Measurements from ENCODE around the gene DPEP1. TPM values are rescaled to one million over a fixed set of nuclear protein-coding genes. Genes with fewer than 3 reads are reported as not detected.
"Not testable (repeated sequence)": the region's sequence is repeated elsewhere in the genome, so short reads cannot be mapped to it uniquely, and the experiment has no call there.

The DPEP1 gene
- total RNA-seq, 1 donor from 2014 or later, result 3.9 TPM

DNA sequence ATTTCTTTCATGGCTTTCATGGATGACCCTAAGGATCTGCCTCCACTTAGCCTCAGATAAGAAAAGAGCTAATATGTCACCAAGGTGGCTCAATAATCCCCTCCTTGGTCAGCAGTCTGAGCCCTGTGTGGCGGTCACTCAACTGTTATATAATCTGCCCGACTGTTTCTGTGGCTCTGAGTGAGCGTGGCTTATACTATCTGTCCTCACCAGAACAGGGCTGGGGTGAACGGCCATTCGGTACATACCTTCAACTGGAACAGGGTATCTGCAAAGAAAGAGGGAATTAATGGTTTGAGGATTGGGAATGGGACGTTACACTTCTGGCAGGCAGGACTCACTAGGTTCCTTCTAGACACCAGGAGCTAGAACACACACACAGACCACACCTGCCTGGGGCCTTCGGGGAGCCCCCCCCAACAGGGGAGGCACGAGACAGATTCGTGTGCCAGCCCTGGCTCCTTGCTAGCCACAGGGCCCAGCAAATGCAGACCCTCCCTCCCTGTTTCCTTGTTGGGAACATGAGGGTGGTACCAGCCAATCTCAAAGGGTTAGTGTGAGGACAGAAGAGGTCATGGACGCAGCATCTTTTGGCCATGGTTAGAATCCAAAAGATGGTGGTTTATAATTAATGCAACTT lies 40.3 kb downstream of the DPEP1 start:
- no peak for DNase-seq

DNA sequence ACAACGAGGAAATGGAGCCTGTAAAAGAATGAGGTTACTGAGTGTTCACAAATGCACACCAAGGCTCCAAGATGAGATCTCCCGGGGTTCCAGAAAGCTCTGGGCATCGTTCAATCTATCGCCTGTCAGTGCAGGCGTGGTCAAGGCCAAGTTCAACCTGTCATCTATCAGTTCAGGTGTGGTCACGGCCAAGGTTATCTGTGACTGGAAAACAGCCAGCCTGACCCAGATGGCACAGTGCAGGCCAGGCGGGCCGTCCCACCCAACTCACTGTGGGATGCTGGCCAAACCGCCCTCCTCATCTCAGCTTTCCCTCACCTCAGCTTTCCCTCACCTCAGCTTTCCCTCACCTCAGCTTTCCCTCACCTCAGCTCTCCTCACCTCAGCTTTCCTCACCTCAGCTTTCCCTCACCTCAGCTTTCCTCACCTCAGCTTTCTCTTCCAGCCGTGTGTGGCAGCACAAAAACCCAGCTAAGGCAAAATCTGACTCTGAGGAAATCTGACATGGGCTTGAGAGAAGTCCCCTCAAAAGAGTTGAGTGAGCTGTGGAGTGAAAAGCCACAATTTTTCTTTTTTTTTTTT lies 41.7 kb downstream of the DPEP1 start:
- no peak for DNase-seq

DNA sequence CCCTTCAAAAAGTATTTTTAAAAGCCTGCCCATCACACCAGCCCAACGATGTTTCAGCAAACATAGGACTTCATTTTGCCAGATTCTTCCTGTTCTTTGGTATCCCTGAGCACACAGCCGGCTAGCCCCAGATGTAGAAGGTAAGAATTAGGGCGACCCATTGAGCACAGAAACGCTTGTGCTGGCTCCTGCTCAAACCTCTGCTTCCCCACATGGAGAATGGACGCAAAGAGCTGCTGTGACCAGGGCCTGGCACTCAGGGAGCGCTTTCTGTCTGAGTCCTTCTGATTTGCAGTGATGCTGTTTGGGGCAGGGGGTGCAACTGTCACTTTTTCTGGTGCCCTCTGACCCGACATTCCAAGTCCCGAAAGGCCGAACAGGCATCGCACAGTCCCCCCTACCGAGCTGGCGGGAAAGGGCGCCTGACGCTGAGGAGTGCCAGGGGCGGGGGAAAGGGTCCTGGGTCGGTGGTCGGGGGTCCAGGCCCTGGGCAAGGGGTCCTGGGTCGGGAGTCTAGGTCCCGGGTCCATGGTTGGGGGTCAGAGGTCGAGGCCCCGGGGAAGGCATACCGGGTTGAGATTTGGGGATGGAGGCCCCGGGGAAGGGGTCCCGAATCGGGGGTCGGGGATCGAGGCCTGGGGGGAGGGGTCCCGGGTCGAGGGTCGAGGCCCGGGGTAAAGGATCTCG lies 43.1 kb downstream of the DPEP1 start:
- DNase-seq, result no peak

DNA sequence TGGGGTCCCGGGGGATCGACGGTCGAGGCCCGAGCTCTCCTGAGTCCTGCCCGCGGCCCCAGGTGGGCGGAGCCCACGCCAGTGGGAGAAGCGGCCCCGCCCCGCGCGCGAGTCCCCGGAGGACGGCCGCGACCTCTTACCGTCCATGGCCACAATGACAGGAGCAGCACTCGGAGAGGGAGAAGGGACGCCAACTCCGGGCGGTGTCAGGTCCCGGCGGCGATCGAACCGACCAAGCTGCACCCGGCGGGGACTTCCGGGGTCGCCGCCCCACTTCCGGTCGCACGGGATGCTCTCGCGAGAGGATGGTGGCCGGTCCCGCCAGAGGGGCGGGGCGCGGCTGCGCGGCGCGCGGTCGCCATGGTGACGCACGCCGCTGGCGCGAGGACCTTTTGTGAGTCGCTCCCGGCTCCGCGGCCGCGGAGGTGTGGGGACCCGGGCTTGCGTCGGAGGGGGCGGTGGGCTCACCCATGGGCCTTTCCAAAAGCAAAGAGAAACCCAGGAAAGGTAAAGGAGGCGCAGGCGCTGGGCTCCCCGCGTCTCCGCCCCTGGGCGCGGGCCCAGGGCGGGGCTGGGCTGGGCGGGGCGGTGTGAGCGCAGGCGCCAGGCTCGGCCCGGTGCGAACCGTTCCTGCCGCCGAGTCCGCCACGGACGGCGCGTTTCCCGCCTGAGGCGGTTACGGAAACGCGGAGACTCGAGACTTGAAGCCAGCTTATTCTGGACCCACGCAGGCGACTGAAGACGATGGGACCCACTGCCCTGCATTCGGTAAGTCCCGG lies 44.2 kb downstream of the DPEP1 start, which contains the start of the genes CHMP1A and SPATA33:
TSS of gene CHMP1A (minus strand) at position 267 of the 779 bp plus-strand sequence. CDS start at position 147, 120 bp downstream.
TSS of gene SPATA33 (plus strand) at position 395 of the 779 bp plus-strand sequence. CDS start at position 471, 76 bp downstream.
- peak; percentile 78 for DNase-seq

DNA sequence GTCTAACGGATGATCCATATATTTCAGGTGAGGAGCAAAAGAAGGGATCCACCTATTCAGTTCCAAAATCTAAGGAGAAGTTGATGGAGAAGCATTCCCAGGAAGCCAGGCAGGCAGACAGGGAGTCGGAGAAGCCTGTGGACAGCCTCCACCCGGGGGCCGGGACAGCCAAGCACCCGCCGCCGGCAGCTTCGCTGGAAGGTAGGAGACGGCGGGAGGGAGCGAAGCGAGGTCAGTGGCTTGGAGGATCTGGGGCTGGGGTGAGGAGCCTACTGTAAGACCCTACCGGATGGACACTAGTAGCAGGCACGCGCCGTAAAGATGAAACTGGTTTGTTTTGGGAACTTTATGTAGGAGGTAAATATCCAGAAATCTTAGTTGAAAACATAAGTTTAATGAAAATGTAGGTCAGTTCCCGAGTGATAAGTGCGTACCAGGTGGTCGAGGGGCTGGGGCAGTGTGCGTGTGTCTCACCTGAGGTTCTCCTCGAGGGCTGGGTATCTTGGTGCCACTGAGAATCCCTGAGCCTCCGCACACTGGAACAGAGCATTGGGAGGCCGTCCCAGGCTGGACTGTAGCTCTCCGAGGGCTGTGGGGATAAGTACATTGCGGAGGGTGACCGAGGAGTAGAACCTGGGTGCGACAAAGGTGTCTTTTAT lies 44.9 kb downstream of the DPEP1 start:
- no peak for DNase-seq

DNA sequence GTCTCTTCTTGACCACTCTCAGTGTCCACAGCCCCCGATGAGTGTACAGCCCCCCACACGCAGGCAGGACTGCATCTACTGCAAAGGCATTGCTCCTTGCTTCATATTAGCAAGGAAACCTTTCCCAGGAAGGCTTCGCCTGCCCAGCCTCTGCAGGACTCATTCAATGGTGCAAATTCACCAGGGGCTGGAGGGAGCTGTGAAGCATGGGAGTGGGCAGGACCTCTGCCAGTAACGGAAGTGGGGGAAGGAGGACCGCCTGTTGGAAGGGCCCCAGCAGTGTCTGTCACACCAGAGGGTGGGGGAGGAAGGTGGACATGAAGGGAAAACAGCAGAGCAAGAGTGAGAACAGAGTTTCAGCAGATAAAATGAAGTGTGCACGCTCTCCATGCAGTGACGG lies 46.7 kb downstream of the DPEP1 start:
- no peak for DNase-seq

DNA sequence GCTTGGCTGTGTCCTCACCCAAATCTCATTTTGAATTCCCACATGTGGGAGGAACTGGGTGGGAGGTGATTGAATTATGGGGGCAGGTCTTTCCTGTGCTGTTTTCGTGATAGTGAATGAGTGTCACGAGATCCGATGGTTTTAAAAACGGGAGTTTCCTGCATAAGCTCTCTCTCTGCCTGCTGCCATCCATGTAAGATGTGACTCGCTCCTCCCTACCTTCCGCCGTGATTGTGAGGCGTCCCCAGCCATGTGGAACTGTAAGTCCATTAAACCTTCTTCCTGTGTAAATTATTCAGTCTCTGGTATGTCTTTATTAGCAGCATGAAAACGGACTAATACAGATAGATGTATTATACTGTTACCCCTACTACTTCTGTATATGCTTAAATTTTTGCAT lies 47.8 kb downstream of the DPEP1 start:
- no peak for DNase-seq

DNA sequence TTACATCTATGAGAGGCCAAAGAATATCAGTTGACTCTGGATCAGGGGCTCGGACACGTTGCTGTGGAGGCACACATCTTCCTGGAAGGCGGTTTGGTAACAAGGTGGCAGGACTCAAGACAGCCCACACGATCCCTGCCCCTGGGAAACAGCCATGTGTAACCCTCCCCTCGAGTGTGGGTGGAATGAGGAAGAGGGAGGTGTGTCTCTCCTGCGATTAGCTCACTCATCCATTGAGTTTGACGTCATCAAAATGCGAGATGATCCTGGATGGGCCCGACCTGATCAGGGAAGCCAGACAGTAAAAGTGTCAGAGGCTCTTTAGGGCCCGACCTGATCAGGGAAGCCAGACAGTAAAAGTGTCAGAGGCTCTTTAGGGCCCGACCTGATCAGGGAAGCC lies 50.8 kb downstream of the DPEP1 start:
- DNase-seq, result not testable (repeated sequence)

DNA sequence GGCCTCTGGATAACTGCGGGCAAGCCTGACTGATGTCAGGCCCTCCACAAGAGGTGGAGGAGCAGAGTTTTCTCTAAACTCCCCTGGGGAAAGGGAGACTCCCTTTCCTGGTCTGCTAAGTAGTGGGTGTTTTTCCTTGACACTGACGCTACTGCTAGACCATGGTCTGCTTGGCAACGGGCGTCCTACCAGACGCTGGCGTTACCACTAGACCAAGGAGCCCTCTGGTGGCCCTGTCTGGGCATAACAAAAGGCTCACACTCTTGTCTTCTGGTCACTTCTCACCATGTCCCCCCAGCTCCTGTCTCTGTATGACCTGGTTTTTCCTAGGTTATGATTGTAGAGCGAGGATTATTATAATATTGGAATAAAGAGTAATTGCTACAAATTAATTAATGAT lies 53.6 kb downstream of the DPEP1 start:
- not testable (repeated sequence) for DNase-seq

DNA sequence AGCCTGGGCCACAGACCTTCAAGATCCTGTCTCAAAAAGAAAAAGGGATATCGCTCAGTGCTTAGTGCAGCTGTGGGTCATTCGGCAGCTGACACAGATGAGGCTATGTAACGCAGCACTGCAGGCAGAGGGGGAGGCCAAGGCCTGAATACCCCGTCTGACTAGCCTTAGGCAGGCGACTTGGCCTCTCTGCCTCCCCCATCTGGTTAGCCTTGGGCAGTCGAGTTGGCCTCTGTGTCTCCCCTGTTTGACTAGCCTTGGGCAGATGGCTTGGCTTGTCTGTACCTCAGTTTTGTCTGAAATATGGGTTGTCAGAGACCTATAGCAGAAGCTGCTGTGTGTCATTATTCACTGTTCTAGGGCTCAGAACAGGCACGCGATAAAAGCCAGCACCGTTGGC lies 54.2 kb downstream of the DPEP1 start:
- no peak for DNase-seq

DNA sequence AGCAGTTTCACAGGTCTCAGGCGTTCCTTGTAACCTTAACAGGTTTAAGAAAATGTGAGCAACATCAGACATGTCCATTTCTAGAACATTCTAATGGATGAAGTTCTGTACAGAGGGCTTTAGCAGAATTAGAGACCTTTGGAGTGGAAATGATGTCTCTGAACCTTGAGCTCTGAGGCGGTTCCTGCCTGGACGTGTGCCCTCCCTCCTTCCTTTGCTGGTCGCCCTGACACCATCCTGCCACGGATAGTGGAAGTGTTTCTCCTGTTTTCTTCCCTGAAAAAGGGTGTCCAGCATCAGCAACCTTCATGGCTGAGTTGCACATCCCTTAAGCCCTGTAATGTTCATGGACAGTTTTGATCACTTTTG lies 55.3 kb downstream of the DPEP1 start:
- DNase-seq, result no peak

DNA sequence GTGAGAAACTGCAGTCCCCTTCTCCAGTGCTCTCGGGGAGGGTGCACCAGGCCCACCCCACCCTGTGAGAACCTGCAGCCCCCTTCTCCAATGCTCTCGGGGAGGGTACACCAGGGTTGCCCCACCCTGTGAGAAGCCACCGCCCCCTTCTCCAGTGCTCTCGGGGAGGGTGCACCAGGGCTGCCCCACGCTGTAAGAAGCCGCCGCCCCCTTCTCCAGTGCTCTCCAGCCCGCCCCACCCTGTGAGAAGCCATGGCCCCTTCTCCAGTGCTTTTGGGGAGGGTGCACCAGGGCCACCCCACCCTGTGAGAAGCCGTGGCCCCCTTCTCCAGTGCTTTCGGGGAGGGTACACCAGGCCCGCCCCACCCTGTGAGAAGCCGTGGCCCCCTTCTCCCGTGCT lies 56.3 kb downstream of the DPEP1 start:
- DNase-seq, result no peak

DNA sequence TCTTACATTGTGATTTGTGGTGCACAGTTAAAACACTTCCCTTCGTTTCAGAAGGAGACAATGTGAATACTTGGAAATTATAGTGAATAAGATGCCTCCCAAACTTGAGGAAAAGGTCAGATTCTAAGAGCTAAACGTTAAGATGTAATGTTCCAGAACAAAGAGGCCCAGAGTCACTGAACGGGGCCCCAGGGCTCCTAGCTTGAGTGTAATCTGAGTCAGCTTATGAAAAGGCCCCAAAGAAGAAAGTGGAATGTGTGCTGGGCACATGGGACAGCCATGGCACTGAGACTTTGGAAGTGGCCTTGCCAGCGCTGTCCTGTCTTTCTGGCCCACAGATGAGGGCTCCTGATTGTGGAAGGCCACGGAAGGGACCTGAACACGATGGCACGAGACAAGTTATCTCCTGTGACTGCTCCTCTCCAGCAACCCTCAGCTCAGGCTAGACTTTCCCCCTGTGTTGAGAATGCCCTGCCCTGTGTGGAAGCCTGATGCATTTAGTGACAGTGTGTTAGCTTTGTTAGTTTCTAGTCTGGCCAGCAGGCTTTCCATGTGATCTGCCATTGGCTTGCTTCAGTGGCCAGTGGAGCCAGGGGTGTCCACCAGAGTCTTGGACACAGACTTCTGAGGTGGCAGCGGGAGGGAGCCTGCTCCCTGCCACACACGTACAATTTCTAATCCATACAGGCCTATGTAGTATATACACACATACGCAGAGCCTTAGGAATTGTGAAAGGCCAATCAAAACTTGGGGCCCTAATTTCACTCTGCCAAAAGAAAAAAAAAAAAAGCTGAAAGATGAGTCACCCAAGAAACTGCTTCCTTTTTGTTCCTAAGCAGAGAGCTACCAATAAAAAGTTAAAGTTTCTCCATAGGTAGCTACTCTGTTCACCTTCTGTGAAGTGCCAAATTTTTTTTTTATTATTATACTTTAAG lies 57.3 kb downstream of the DPEP1 start:
- DNase-seq, result no peak

DNA sequence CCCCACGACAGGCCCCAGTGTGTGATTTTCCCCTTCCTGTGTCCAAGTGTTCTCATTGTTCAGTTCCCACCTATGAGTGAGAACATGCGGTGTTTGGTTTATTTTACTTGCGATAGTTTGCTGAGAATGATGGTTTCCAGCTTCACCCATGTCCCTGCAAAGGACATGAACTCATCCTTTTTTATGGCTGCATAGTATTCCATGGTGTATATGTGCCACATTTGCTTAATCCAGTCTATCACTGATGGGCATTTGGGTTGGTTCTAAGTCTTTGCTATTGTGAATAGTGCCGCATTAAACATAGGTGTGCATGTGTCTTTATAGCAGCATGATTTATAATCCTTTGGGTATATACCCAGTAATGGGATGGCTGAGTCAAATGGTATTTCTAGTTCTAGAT lies 58.1 kb downstream of the DPEP1 start:
- DNase-seq, result not testable (repeated sequence)

DNA sequence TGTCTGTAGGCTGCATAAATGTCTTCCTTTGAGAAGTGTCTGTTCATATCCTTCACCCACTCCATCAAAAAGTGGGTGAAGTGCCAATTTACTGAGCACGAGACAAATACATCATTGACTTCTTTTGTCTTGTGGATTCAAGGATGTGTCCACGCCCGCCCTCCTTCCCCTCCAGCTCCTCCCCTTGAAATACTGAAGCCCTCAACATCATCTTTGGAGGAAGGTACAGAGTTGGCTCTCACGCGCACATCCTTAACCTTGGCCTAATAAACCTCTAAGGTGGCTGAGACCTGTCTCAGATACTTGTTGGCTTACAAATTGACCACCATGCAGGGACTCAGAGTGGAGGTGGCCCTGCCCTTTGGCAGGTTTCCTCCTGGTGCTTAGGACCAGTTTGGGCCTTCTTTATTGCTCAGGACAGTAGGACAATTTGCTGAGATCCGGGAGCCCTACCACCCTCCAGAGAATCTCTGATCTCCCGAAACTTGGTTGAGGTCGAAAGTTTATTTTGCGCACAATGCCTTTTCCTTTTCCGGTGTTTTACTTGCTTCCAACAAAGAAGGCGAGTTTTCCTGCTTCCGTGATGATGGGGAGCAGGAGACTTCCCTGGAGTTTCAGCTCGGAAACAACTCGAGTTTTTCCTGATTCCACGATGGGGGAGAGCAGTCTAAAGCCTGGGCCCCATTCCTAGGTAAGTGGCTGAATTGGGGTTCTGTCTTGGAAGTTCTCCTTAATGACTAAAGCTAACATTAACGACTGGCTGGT lies 58.9 kb downstream of the DPEP1 start:
- no peak for DNase-seq

DNA sequence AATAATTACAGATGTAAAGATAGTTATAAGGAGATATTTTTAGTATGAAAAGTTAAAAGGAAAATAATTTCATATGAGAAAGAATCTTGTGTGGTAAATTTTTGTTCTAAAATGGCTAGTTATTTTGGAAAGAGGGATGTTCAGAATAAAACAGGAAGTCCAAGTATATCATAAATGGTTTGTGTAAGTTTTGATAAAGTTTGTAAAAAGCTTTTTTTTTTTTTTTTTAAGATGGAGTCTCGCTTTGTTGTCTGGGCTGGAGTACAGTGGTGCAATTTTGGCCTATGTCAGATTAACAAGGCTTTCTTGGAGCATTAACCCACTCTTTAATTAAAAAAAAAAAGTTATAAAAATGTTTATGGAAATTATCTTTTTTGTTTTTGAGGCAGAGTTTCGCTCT lies 64.8 kb downstream of the DPEP1 start:
- DNase-seq, result no peak

DNA sequence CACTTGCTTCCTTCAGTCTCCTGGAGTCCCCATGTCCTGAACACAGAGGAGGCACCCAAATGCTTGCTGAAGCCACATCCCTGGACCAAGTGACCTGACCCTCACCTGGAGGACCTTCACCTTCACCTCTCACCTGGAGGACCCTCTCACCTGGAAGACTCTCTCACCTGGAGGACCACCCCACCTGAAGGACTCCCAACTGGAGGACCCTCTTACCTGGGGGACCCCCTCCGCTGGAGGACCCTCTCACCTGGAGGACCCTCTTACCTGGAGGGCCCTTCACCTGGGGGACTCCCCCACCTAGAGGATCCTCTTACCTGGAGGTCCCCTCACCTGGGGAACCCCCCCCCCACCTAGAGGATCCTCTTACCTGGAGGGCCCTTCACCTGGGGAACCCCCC lies 72.5 kb downstream of the DPEP1 start:
- DNase-seq, result no peak

DNA sequence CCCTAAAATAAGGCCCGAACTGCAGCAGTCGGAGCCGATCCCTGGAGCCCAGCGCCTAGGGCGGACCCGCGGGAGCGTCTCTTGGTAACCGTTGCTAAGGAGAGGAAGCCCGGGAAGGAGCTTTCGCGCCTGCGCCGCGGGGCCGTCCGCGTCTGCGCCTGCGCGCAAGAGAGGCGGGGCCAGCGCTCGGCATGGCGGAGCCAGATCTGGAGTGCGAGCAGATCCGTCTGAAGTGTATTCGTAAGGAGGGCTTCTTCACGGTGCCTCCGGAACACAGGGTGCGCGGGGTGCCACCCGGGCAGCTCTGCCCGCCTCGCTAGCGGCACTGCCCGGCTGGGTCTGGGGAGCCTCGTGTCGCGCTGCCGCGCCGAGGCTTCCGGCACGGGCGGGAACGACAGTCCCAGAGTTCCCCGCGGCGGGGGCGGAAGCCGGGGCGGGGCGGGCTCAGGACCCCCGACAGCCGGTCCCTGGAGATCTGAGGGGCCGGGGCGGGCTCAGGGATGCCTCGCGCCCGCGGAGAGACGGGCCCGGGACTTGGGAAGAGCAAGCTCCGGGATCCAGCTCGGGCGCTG lies 73.2 kb downstream of the DPEP1 start, which contains the start of gene CDK10:
TSS of gene CDK10 (plus strand) at position 170 of the 572 bp plus-strand sequence. CDS start at position 192, 22 bp downstream.
- peak; percentile 84 for DNase-seq

DNA sequence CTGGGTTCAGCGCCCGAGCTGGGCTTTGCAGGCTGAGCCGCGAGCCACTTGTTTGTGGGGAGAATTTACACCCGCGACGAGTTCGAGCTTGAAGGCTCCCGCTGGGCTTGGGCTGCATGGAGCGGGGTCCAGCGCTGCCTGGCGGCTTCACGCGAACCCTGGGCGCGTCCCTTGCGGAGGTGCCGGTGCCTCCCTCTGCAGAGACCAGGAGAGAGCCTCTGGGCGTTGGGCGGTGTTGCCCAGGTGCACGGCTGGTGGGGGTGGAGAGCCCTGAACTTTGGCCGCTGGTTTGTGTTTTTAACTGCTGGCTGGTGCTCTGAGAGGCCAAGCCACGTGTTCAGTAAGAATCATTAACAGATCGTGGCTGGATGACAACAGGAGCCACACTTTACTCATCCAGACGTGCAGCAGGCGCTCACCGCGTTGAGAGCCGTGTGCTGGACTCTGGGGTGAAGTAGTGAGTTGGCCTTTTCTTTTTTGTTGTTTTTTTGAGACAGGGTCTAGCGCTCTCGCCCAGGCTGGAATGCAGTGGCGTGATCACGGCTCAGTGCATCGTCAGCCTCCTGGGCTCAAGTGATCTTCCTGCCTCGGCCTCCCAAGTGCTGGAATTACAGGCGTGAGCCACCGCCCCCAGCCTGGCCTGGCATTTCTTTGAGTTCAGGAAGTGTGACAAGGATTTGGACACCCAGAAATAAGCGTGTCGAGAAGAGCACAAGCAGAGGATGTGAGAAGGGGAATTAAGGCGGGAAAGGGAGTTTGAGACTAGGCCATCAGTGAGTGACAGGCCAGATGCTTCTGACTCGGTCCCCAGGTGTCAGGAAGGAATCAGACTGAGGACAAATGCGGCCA lies 73.9 kb downstream of the DPEP1 start:
- no peak for DNase-seq
